Mesangial cell (primary cell): ENCODE measurements around the gene SIK2. TPM values are rescaled to one million over a fixed set of nuclear protein-coding genes. Genes with fewer than 3 reads are reported as not detected.

Experiments used
- total RNA-seq: library from RNA; depleted of rRNA; stranded (reverse); fragments of >200 nt; gene quantifications from 2 replicates; pipeline ENCODE4 v1.2.3, GENCODE V29; 2015

SIK2 gene
- 8.6 and 13.4 TPM in 2 replicates for total RNA-seq

DNA sequence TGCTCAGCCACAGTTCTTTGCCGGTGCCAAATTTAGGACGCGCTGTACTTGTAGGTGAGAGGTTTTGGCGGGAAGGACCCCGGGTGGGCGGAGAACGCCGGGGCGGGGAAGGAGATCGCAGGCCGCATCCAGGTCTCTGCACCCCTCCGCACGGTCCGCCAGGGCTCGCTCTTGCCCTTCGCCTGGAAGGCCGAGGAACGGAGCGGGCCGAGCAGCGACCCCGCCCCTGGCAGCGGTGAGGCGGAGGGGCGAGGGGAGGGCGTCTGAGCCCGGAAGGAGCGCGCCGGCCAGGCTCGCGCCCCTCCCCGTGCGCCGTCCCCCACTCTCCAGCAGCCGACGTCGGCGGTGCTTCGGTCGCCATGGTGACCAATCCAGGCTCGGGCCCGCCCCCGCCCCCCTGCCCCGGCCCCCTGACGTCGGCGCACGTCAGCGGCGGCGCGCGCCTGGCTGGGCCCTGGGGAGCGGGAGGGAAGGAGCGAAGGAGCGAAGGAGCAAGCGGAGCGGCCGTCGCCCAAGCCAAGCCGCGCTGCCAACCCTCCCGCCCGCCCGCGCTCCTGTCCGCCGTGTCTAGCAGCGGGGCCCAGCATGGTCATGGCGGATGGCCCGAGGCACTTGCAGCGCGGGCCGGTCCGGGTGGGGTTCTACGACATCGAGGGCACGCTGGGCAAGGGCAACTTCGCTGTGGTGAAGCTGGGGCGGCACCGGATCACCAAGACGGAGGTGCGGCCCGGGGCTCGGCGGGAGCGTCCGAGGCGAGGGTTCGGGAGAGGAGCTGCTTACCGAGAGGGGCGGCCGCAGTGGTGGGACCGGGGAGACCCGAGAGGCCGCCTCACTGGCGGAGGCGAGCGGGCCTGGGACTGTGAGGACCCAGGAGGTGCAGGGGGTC is at the start of gene SIK2:
TSS of gene SIK2 (plus strand) at position 471 of the 886 bp plus-strand sequence. CDS start at position 586, 115 bp downstream.

DNA sequence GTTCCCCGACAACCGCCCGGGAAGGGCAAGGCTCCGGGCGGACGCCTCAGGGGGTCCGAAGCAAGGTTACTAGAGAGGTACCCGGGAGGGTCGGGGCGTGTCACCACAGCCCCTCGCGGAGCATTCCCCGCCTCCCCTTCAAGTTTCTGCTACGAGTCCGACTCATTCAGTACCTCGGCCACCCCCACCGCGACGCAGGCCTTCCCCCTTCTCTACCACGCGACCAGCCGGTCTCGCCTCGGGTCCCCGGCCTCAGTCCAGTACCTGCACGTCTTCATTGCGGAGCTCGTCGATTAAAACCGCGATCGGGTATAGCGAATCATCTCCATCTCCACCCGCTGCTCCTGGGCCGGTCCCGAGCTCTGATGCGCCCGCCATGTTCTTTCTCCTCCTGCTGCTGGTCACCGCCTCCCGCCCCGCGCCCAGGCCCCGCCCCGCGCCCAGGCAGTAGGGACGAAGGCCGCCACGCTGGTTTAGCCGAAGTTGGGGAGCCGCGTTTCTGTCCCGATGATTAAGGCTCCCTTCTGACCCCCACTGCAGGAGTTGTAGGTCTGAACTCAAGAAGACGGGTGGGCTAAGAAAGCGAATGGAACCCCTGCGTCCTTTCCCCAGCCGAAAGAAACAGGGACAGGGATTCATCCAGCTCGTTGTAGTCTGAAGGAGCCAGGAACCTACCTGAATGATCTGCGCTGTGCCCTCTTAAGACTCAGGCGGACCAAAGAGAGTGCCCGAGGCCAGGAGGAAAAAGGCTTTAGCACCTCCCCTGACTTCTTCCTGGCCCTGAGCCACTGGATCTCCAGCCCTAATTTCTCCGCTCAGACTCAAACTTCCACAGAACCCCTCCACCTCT is 164.0 kb downstream of the SIK2 start, which contains the start of gene PPP2R1B:
TSS of gene PPP2R1B (minus strand) at position 406 of the 850 bp plus-strand sequence. CDS start at position 378, 28 bp downstream.

Other genes with a start within 250 kb of the SIK2 start
- not detected in 2 replicates for gene POU2AF1, start 223.2 kb upstream of the SIK2 start, total RNA-seq
- 0.16 TPM in 1 of 2 replicates, not detected in the other for gene BTG4, start 90.1 kb upstream of the SIK2 start, total RNA-seq
- 0.49 TPM in 1 of 2 replicates, not detected in the other for gene HOATZ, start 87.7 kb upstream of the SIK2 start, total RNA-seq
- 14.3 and 18.5 TPM in 2 replicates for gene LAYN, start 61.7 kb upstream of the SIK2 start, total RNA-seq
- 24.0 and 38.0 TPM in 2 replicates for gene PPP2R1B, start 163.9 kb downstream of the SIK2 start, total RNA-seq